HG03469 (cell line): ENCODE measurements around the gene PADI3.
"Not testable (repeated sequence)": the region's sequence is repeated elsewhere in the genome, so short reads cannot be mapped to it uniquely, and the experiment has no call there.

Source experiments
- ATAC-seq: cut with Tn5 transposase; IDR thresholded peaks from one replicate; pipeline ENCODE4 v1.9.1; 2021; ENCODE audit warnings: mild to moderate bottlenecking, moderate library complexity, moderate number of reproducible peaks; ENCODE audit not compliant: unreplicated experiment

Gene PADI3

GRCh38 chr1:17321857-17322390, 73.0 kb downstream of the PADI3 start:
- ATAC-seq = not testable (repeated sequence)

GRCh38 chr1:17328855-17329254, 80.0 kb downstream of the PADI3 start:
- ATAC-seq = no peak

- ATAC-seq = no peak
Observed at GRCh38 chr1:17329610-17330009, 80.7 kb downstream of the PADI3 start.

- ATAC-seq = no peak
Observed at GRCh38 chr1:17330856-17331255, 82.0 kb downstream of the PADI3 start.

- no peak for ATAC-seq
Observed at GRCh38 chr1:17333081-17333480, 84.2 kb downstream of the PADI3 start.
